ENCODE data around the gene SLC10A6. TPM values are rescaled to one million over a fixed set of nuclear protein-coding genes. Genes with fewer than 3 reads are reported as not detected.

The SLC10A6 gene
- total RNA-seq, 2 experiments from 2014 or later, result not detected

DNA sequence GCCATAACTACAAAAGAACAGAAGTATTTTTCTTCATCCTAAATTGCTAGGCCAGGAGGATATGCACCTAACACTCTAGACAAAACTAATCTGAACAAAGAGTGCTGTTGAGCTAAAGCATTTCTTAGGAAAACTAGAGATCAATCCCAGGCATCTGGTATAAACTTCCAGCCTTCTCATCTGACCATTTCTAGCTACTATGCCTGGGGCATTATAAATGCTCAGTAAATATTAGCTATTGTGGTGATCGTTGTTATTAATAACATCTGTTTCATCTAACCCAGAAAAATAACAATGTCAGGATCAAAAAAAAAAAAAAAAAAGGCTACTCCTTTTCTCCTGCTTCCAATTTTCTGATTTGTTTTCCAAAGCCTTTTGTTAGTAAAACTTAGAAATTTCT, 7.7 kb upstream of the SLC10A6 start:
- DNase-seq (no peak), ATAC-seq (ENCODE audit: poor library complexity) (no peak)
- Mint-ChIP-seq H3K9me3 (peaks cover 3% of the 10 kb centered on the region), H3K4me3 (no peak overlapping the region), H3K27me3 (no peaks in the 10 kb centered on the region), H3K36me3 (ENCODE audit: low read depth) (no peaks in the 10 kb centered on the region), H3K27ac (no peak overlapping the region), H3K4me1 (ENCODE audit: low read depth) (no peaks in the 10 kb centered on the region)
- POLR2A ChIA-PET, result no interaction called here
- no peaks in the 10 kb centered on the region for H3K4me1 ChIP-seq (ENCODE audit: insufficient read depth, low read length)
- H3K4me3 ChIP-seq (ENCODE audit: low read length), result no peak overlapping the region
- CTCF ChIA-PET, result no interaction called here
- H3K9me3 ChIP-seq (ENCODE audit: control insufficient read depth in 1 of 2, insufficient read depth in 1 of 2, low read length in 2 of 2), result peaks cover 0 to 3% of the 10 kb centered on the region in 2 experiments
- TF ChIP-seq, protein P1, sequence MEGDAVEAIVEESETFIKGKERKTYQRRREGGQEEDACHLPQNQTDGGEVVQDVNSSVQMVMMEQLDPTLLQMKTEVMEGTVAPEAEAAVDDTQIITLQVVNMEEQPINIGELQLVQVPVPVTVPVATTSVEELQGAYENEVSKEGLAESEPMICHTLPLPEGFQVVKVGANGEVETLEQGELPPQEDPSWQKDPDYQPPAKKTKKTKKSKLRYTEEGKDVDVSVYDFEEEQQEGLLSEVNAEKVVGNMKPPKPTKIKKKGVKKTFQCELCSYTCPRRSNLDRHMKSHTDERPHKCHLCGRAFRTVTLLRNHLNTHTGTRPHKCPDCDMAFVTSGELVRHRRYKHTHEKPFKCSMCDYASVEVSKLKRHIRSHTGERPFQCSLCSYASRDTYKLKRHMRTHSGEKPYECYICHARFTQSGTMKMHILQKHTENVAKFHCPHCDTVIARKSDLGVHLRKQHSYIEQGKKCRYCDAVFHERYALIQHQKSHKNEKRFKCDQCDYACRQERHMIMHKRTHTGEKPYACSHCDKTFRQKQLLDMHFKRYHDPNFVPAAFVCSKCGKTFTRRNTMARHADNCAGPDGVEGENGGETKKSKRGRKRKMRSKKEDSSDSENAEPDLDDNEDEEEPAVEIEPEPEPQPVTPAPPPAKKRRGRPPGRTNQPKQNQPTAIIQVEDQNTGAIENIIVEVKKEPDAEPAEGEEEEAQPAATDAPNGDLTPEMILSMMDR (IDR thresholded peaks at IDR 0.05), result no peak
- intact Hi-C loops (cut with DNase I, micrococcal nuclease), result no loop called here
- no peaks in the 10 kb centered on the region for H3K36me3 ChIP-seq (ENCODE audit: insufficient read depth, low read length)
- no peaks in the 10 kb centered on the region for H3K27me3 ChIP-seq (ENCODE audit: control insufficient read depth in 1 of 2, insufficient read depth in 2 of 2, low read length in 2 of 2)
- no peak overlapping the region for H3K27ac ChIP-seq (ENCODE audit: low read depth in 1 of 2, low read length in 2 of 2)

GRCh38 chr4:86855572-86855971, 6.4 kb upstream of the SLC10A6 start:
- H3K4me3 ChIP-seq (ENCODE audit: low read length), result no peak overlapping the region
- TF ChIP-seq, protein P1 (IDR thresholded peaks at IDR 0.05), result no peak
- H3K4me1 ChIP-seq (ENCODE audit: insufficient read depth, low read length), result no peaks in the 10 kb centered on the region
- intact Hi-C loops (cut with DNase I, micrococcal nuclease), result no loop called here
- no peaks in the 10 kb centered on the region for H3K36me3 ChIP-seq (ENCODE audit: insufficient read depth, low read length)
- H3K4me1 Mint-ChIP-seq (ENCODE audit: low read depth), result no peaks in the 10 kb centered on the region
- H3K27me3 ChIP-seq (ENCODE audit: control insufficient read depth in 1 of 2, insufficient read depth in 2 of 2, low read length in 2 of 2), result no peaks in the 10 kb centered on the region
- DNase-seq (no peak), ATAC-seq (ENCODE audit: poor library complexity) (no peak)
- H3K27me3 Mint-ChIP-seq, result no peaks in the 10 kb centered on the region
- no peaks in the 10 kb centered on the region for H3K9me3 Mint-ChIP-seq
- H3K4me3 Mint-ChIP-seq, result no peak overlapping the region
- CTCF ChIA-PET, result no interaction called here
- POLR2A ChIA-PET, result no interaction called here
- H3K36me3 Mint-ChIP-seq (ENCODE audit: low read depth), result no peaks in the 10 kb centered on the region
- peaks cover 0 to 3% of the 10 kb centered on the region in 2 experiments for H3K9me3 ChIP-seq (ENCODE audit: control insufficient read depth in 1 of 2, insufficient read depth in 1 of 2, low read length in 2 of 2)
- H3K27ac ChIP-seq (ENCODE audit: low read depth in 1 of 2, low read length in 2 of 2), result no peak overlapping the region
- H3K27ac Mint-ChIP-seq, result no peak overlapping the region

- Mint-ChIP-seq H3K36me3 (ENCODE audit: low read depth) (no peaks in the 10 kb centered on the region), H3K9me3 (no peaks in the 10 kb centered on the region), H3K4me1 (ENCODE audit: low read depth) (no peaks in the 10 kb centered on the region), H3K27ac (no peak overlapping the region), H3K4me3 (no peak overlapping the region), H3K27me3 (no peaks in the 10 kb centered on the region)
- POLR2A ChIA-PET, result no interaction called here
- Histone ChIP-seq H3K4me1 (ENCODE audit: insufficient read depth, low read length) (no peaks in the 10 kb centered on the region), H3K27ac (ENCODE audit: low read depth in 1 of 2, low read length in 2 of 2) (no peak overlapping the region), H3K27me3 (ENCODE audit: control insufficient read depth in 1 of 2, insufficient read depth in 2 of 2, low read length in 2 of 2) (peaks cover 0 to 7% of the 10 kb centered on the region in 2 experiments), H3K9me3 (ENCODE audit: control insufficient read depth in 1 of 2, insufficient read depth in 1 of 2, low read length in 2 of 2) (no peaks in the 10 kb centered on the region), H3K4me3 (ENCODE audit: low read length) (no peak overlapping the region), H3K36me3 (ENCODE audit: insufficient read depth, low read length) (no peaks in the 10 kb centered on the region)
- DNase-seq (no peak), ATAC-seq (ENCODE audit: poor library complexity) (no peak)
- CTCF ChIA-PET, result no interaction called here
- TF ChIP-seq, protein P1 (IDR thresholded peaks at IDR 0.05), result no peak
- intact Hi-C loops (cut with DNase I, micrococcal nuclease), result no loop called here
Observed at GRCh38 chr4:86853209-86853608, 4.0 kb upstream of the SLC10A6 start.
